HG02610 (cell line): ENCODE results near the gene FAM114A1.
A peak's percentile ranks its signal among the peaks of the same experiment; 100 is the strongest.

ENCODE experiments used
- ATAC-seq: cut with Tn5 transposase; IDR thresholded peaks from one replicate; pipeline ENCODE4 v1.9.1; 2021; ENCODE audit warnings: mild to moderate bottlenecking, moderate library complexity; ENCODE audit not compliant: unreplicated experiment

Gene FAM114A1

GRCh38 chr4:38867478-38868058, at the start of gene FAM114A1:
TSS of gene FAM114A1 (plus strand) at chr4:38867806. CDS start at chr4:38878079, 10,273 bp downstream.
- peak; percentile 82 for ATAC-seq

GRCh38 chr4:38818441-38818976, 49.1 kb upstream of the FAM114A1 start:
- peak; percentile 73 for ATAC-seq

GRCh38 chr4:38819569-38819968, 48.0 kb upstream of the FAM114A1 start:
- ATAC-seq: peak; percentile 37

GRCh38 chr4:38820329-38821061, 47.1 kb upstream of the FAM114A1 start:
- ATAC-seq: peak; percentile 40

GRCh38 chr4:38821739-38822138, 45.9 kb upstream of the FAM114A1 start:
- ATAC-seq: no peak

- no peak for ATAC-seq
Measured at GRCh38 chr4:38822748-38823303, 44.8 kb upstream of the FAM114A1 start.

- no peak for ATAC-seq
Measured at GRCh38 chr4:38823766-38824165, 43.8 kb upstream of the FAM114A1 start.

GRCh38 chr4:38829237-38829636, 38.4 kb upstream of the FAM114A1 start:
- no peak for ATAC-seq

- no peak for ATAC-seq
Measured at GRCh38 chr4:38831653-38832052, 36.0 kb upstream of the FAM114A1 start.

GRCh38 chr4:38832206-38832605, 35.4 kb upstream of the FAM114A1 start:
- ATAC-seq: no peak

- no peak for ATAC-seq
Measured at GRCh38 chr4:38832624-38833528, 34.7 kb upstream of the FAM114A1 start.

- no peak for ATAC-seq
Measured at GRCh38 chr4:38834570-38834969, 33.0 kb upstream of the FAM114A1 start.

- ATAC-seq: no peak
Measured at GRCh38 chr4:38837334-38837733, 30.3 kb upstream of the FAM114A1 start.

- no peak for ATAC-seq
Measured at GRCh38 chr4:38837849-38838248, 29.8 kb upstream of the FAM114A1 start.

- no peak for ATAC-seq
Measured at GRCh38 chr4:38842994-38843393, 24.6 kb upstream of the FAM114A1 start.

GRCh38 chr4:38846015-38846414, 21.6 kb upstream of the FAM114A1 start:
- no peak for ATAC-seq

GRCh38 chr4:38855466-38855865, 12.1 kb upstream of the FAM114A1 start:
- no peak for ATAC-seq

GRCh38 chr4:38856046-38856445, 11.6 kb upstream of the FAM114A1 start:
- no peak for ATAC-seq

GRCh38 chr4:38856524-38857337, 10.9 kb upstream of the FAM114A1 start, which contains the start of gene TLR6:
TSS of gene TLR6 (minus strand) at chr4:38856817. CDS start at chr4:38829473, 27,344 bp downstream.
- ATAC-seq: peak; percentile 39
